GM12873 (cell line): ENCODE results near the gene CYB561D1.

Experiments used
- TF ChIP-seq, protein P1 (sequence below): IDR thresholded peaks from 2 replicates; pipeline ENCODE4 v1.5.1; 2012; ENCODE audit warnings: low read depth, mild to moderate bottlenecking, moderate library complexity, low read length, control low read depth; ENCODE audit not compliant: insufficient read depth; ENCODE audit errors: missing control alignments

Gene CYB561D1

DNA sequence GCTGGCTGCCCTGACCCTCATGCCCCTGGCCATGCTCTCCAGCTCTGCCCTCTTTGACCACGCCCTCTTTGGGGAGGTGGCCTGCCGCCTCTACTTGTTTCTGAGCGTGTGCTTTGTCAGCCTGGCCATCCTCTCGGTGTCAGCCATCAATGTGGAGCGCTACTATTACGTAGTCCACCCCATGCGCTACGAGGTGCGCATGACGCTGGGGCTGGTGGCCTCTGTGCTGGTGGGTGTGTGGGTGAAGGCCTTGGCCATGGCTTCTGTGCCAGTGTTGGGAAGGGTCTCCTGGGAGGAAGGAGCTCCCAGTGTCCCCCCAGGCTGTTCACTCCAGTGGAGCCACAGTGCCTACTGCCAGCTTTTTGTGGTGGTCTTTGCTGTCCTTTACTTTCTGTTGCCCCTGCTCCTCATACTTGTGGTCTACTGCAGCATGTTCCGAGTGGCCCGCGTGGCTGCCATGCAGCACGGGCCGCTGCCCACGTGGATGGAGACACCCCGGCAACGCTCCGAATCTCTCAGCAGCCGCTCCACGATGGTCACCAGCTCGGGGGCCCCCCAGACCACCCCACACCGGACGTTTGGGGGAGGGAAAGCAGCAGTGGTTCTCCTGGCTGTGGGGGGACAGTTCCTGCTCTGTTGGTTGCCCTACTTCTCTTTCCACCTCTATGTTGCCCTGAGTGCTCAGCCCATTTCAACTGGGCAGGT is 49.5 kb downstream of the CYB561D1 start:
- TF ChIP-seq, protein P1, sequence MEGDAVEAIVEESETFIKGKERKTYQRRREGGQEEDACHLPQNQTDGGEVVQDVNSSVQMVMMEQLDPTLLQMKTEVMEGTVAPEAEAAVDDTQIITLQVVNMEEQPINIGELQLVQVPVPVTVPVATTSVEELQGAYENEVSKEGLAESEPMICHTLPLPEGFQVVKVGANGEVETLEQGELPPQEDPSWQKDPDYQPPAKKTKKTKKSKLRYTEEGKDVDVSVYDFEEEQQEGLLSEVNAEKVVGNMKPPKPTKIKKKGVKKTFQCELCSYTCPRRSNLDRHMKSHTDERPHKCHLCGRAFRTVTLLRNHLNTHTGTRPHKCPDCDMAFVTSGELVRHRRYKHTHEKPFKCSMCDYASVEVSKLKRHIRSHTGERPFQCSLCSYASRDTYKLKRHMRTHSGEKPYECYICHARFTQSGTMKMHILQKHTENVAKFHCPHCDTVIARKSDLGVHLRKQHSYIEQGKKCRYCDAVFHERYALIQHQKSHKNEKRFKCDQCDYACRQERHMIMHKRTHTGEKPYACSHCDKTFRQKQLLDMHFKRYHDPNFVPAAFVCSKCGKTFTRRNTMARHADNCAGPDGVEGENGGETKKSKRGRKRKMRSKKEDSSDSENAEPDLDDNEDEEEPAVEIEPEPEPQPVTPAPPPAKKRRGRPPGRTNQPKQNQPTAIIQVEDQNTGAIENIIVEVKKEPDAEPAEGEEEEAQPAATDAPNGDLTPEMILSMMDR: no peak

DNA sequence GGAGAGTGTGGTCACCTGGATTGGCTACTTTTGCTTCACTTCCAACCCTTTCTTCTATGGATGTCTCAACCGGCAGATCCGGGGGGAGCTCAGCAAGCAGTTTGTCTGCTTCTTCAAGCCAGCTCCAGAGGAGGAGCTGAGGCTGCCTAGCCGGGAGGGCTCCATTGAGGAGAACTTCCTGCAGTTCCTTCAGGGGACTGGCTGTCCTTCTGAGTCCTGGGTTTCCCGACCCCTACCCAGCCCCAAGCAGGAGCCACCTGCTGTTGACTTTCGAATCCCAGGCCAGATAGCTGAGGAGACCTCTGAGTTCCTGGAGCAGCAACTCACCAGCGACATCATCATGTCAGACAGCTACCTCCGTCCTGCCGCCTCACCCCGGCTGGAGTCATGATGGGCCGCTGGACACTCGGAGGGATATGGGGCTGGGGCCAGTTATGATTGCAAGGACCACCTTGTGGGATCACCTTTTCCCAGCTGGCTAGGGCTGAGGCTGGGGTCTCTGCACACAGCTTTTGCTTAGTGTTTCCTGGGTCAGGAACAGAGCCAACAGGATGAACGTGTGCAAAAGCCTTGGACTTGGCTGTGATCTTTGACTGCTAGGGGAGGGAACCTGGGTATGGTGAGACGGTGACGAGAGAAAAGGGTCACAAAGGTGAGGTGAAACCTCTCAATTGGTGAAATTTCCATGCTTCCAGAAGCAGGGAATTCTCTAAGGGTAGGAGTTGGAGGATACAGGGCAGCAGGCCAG is 50.3 kb downstream of the CYB561D1 start:
- TF ChIP-seq, protein P1: no peak

DNA sequence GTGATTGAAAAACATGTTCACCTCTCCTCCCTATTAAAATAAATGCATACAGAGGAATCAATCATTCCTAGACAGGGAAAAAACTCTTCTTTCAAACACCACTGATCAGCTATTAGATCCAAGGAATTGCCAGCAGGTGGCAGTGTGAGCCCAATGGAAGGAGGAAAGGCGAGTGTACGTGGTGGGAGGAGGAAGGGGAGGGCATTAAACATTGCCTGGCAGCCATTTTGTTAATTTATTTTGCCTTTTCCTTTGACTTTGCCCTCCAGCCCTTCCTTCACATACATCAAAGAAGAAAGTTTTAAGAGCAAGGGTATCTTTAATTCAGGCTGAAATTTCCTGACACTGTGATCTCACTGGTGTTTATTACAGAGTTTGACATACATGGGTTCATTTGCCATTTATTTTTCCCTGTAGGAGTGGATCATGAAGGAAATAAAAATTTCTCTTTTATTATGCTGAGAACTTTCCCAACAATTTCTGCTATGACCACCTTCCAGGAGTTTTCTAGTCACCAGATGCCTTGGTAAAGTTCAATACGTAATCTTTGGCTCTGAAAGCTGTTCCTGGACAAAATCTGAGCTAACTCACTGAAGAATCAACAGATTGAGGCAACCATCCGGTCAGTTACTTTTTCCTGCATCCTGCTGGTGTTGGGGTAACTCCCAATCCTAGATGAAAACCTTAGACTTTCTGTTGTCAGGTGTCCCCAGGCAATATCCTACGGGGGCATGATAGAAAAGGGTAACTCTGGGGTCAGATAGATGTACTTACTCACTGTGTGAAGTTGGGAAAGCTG is 52.6 kb downstream of the CYB561D1 start:
- TF ChIP-seq, protein P1: peak; percentile 76

DNA sequence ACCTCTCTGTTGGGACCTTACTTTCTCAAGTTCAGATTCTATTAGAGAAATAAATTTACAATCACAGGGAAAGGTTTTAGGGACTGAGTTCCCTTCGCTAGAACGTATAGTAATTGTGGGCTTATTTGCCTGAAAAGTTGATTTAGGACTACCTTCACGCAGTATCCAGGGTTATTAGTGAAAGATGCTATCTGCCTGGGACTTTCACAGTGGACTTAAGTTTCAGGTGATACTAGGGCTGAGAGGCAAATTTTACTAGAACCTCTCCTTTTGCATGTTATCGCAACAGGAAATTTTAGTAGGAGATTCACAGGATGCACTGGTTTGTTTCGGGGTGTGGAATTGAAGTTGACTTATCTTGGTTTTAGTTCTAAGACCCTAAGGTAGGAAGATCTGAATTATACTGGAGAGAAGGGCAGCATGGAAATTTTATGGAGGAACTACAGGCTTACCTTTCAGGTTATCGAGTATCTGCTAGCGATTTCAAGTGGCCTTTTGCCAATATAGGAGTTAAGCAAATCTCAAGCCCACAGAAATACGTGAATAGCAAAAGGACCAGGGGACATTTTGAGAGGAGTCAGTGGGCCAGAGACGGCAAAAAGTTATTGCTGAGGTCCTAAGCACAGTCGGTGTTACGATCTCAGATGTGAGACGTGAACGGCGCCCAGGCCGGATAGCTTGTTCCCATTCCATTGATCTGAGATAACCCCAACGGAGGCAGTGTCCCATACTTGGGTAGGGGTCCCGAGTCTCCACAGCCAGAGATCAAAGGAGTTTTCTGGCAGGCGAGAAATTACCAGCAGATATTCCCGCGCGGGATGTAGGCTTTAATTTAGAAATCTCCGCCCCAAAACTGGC is 53.8 kb downstream of the CYB561D1 start:
- TF ChIP-seq, protein P1: no peak

DNA sequence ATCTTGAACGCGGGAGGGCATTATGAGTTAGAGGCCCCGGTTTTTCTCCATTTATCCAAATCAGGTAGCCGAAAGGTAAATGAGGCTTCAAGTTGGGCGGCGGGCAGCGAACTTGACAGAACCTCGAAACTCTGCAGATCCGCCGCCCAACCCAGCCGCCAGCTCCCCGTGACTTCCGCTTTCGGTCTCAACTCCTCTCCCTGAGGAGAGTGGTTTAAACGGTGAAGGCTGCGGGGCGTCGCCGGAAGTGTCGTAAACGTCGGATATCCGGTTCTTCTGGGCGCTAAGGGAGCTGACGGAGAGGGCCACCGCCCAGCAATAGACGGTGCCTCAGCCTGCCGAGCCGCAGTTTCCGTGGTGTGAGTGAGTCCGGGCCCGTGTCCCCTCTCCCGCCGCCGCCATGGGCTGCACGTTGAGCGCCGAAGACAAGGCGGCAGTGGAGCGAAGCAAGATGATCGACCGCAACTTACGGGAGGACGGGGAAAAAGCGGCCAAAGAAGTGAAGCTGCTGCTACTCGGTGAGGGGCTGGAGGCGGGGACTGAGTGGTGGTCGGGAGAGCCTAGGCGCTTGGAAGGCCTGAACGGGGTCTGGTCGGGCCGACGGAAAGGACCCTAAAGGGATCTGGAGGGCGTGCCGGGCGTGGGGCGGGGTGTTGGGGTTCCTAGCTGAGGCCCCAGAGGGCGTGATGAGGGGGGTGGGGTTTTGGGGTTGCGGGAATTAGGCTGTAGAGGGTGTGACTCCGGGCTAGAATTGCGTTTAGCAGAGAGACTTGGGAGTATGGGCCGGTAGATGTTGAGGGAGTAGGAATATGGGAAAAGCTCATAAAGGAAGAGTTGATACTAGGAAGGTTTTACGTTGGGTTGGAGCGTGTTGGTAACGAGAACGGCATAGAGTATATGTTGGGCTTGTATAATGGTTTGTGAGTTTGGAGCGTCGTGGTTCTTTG is 54.7 kb downstream of the CYB561D1 start, which contains the start of gene GNAI3:
Gene GNAI3, plus strand, starts transcription at position 295 of the 947 bp plus-strand sequence. Its CDS starts 106 bp downstream, at position 401.
- TF ChIP-seq, protein P1: no peak
